Astrocyte (in vitro differentiated cells and primary cell): ENCODE data around the gene DCDC1. TPM values are rescaled to one million over a fixed set of nuclear protein-coding genes. Genes with fewer than 3 reads are reported as not detected.

Experiments
- DNase-seq: peaks from one replicate; pipeline ENCODE4 v3.0.0-alpha.2; 2010; ENCODE audit warnings: low read depth
- FAIRE-seq: peaks from 2 replicates; lab custom pipeline; 2011; peaks lifted over from hg19 to GRCh38; lab: Jason Lieb, UNC
- H2AFZ ChIP-seq: 2 replicates; pipeline ENCODE4 v1.6.0; 2012; ENCODE audit warnings: low read depth, low read length, inconsistent platforms
- H3K27ac ChIP-seq: 2 replicates; pipeline ENCODE4 v1.5.1; 2011; ENCODE audit warnings: low read depth, low read length, inconsistent platforms
- H3K27me3 ChIP-seq: 2 replicates; pipeline ENCODE4 v1.6.0; 2011; ENCODE audit warnings: low read length, inconsistent platforms; ENCODE audit not compliant: insufficient read depth
- H3K36me3 ChIP-seq: 2 replicates; pipeline ENCODE4 v1.5.1; 2011; ENCODE audit warnings: low read length, inconsistent platforms; ENCODE audit not compliant: insufficient read depth
- H3K4me1 ChIP-seq: 2 replicates; pipeline ENCODE4 v1.5.1; 2011; ENCODE audit warnings: low read length, inconsistent platforms; ENCODE audit not compliant: insufficient read depth
- H3K4me2 ChIP-seq: 2 replicates; pipeline ENCODE4 v1.6.0; 2012; ENCODE audit warnings: low read length, inconsistent platforms
- H3K4me3 ChIP-seq: 2 replicates; pipeline ENCODE4 v1.5.1; 2011; ENCODE audit warnings: low read depth, mild to moderate bottlenecking, low read length, inconsistent platforms; ENCODE audit not compliant: insufficient read depth
- H3K79me2 ChIP-seq: 2 replicates; pipeline ENCODE4 v1.6.0; 2012; ENCODE audit warnings: mild to moderate bottlenecking, low read length, inconsistent platforms; ENCODE audit not compliant: insufficient read depth
- H3K9ac ChIP-seq: 2 replicates; pipeline ENCODE4 v1.6.0; 2012; ENCODE audit warnings: mild to moderate bottlenecking, low read length, inconsistent platforms
- H3K9me3 ChIP-seq: 2 replicates; pipeline ENCODE4 v1.5.1; 2012; ENCODE audit warnings: low read depth, mild to moderate bottlenecking, low read length, inconsistent platforms; ENCODE audit not compliant: insufficient read depth
- H4K20me1 ChIP-seq: 2 replicates; pipeline ENCODE4 v1.6.0; 2012; ENCODE audit warnings: low read length, inconsistent platforms; ENCODE audit not compliant: insufficient read depth
- H3K27ac Mint-ChIP-seq: one replicate; pipeline ENCODE4 v1.8.0; 2021; ENCODE audit warnings: mild to moderate bottlenecking, mixed read lengths; ENCODE audit not compliant: unreplicated experiment
- H3K27me3 Mint-ChIP-seq: one replicate; pipeline ENCODE4 v1.8.0; 2021; ENCODE audit warnings: low read depth, mixed read lengths; ENCODE audit not compliant: unreplicated experiment
- H3K36me3 Mint-ChIP-seq: one replicate; pipeline ENCODE4 v1.8.0; 2021; ENCODE audit warnings: low read depth, mixed read lengths; ENCODE audit not compliant: unreplicated experiment
- H3K4me1 Mint-ChIP-seq: one replicate; pipeline ENCODE4 v1.8.0; 2021; ENCODE audit warnings: low read depth, mixed read lengths; ENCODE audit not compliant: unreplicated experiment
- H3K4me3 Mint-ChIP-seq: one replicate; pipeline ENCODE4 v1.8.0; 2021; ENCODE audit warnings: mild to moderate bottlenecking, moderate library complexity, mixed read lengths; ENCODE audit not compliant: unreplicated experiment
- H3K9me3 Mint-ChIP-seq: one replicate; pipeline ENCODE4 v1.8.0; 2021; ENCODE audit warnings: mild to moderate bottlenecking, mixed read lengths; ENCODE audit not compliant: unreplicated experiment
- CTCF ChIP-seq: IDR thresholded peaks from 2 replicates; pipeline ENCODE4 v1.5.1; 2011; ENCODE audit warnings: low read depth, mild to moderate bottlenecking, inconsistent platforms, low read length, moderate library complexity; ENCODE audit not compliant: insufficient read depth
- EZH2 ChIP-seq: IDR thresholded peaks from 2 replicates; pipeline ENCODE4 v1.6.1; 2012; ENCODE audit warnings: mild to moderate bottlenecking, low read length, inconsistent platforms; ENCODE audit not compliant: insufficient read depth
- total RNA-seq: library from RNA; stranded (reverse); gene quantifications from 2 replicates; pipeline ENCODE4 v1.2.1, GENCODE V29; 2021

The DCDC1 gene
- total RNA-seq, 1 donor from 2014 or later: 1.4 TPM

DNA sequence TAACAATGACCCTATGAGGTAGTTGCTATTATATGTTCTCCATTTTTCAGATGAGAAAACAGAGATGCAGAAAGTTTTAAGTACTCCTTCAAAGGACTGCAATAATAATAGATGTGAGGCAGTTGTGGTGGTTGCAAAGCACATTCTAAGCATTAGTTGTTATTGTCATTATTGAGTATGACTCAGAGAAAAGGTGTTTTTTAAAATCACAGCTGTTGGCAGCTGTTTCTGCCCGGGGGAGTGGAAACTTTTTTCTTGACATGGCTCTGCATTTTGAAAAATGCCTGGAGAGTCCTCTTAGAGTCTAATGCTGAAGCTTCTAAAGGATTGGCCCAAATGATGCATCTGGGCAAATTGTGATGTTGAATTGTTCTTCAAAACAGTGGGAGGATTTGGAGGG lies 538.9 kb downstream of the DCDC1 start:
- no peak overlapping the region for H2AFZ ChIP-seq
- no peaks in the 10 kb centered on the region for H3K36me3 Mint-ChIP-seq
- H3K4me1 ChIP-seq: no peaks in the 10 kb centered on the region
- no peak overlapping the region for H3K27ac Mint-ChIP-seq
- no peak overlapping the region for H3K4me3 ChIP-seq
- TF ChIP-seq CTCF (no peak), EZH2 (no peak)
- FAIRE-seq (no peak), DNase-seq (no peak)
- H3K4me1 Mint-ChIP-seq: peaks cover 9% of the 10 kb centered on the region
- H3K27me3 ChIP-seq: no peaks in the 10 kb centered on the region
- no peaks in the 10 kb centered on the region for H3K79me2 ChIP-seq
- no peaks in the 10 kb centered on the region for H3K9me3 ChIP-seq
- no peak overlapping the region for H3K4me3 Mint-ChIP-seq
- no peaks in the 10 kb centered on the region for H3K9me3 Mint-ChIP-seq
- no peaks in the 10 kb centered on the region for H3K36me3 ChIP-seq
- H3K27me3 Mint-ChIP-seq: peaks cover 4% of the 10 kb centered on the region
- no peak overlapping the region for H3K4me2 ChIP-seq
- H3K27ac ChIP-seq: no peak overlapping the region
- no peak overlapping the region for H3K9ac ChIP-seq
- no peaks in the 10 kb centered on the region for H4K20me1 ChIP-seq

DNA sequence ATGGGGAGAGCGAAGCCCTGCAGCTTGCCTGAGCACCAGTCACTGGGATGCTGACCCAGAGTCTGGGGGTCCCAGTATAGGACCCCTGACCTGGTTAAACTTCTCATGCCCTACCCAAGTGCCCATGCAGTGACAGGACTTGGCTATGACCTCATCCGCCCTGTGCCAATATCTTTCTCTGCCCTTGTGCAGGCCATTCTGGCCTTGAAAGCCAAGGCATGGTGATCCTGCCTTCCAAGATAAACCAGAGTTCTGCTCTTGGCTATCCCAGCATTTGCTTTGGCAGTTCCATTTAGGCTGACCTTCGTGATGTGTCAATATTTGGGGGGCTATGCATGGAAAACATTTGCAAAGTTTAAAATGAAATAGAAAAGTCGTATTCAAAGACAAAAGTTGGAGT lies 542.6 kb downstream of the DCDC1 start:
- no peak for TF ChIP-seq CTCF
- Mint-ChIP-seq H3K36me3 (no peaks in the 10 kb centered on the region), H3K4me3 (no peak overlapping the region), H3K4me1 (peaks cover 9% of the 10 kb centered on the region), H3K9me3 (no peaks in the 10 kb centered on the region), H3K27me3 (no peaks in the 10 kb centered on the region), H3K27ac (no peak overlapping the region)
- no peaks in the 10 kb centered on the region for H3K27me3 ChIP-seq
- no peaks in the 10 kb centered on the region for H3K4me1 ChIP-seq
- H3K79me2 ChIP-seq: no peaks in the 10 kb centered on the region
- FAIRE-seq (no peak), DNase-seq (no peak)
- no peak overlapping the region for H3K4me3 ChIP-seq
- no peaks in the 10 kb centered on the region for H4K20me1 ChIP-seq
- no peak overlapping the region for H3K4me2 ChIP-seq
- no peak overlapping the region for H3K27ac ChIP-seq
- no peak overlapping the region for H3K9ac ChIP-seq
- H3K36me3 ChIP-seq: no peaks in the 10 kb centered on the region
- H2AFZ ChIP-seq: no peak overlapping the region
- no peaks in the 10 kb centered on the region for H3K9me3 ChIP-seq

GRCh38 chr11:30825723-30826122 lies 543.8 kb downstream of the DCDC1 start:
- no peaks in the 10 kb centered on the region for H3K36me3 Mint-ChIP-seq

More at GRCh38 chr11:30825723-30826122, 543.8 kb downstream of the DCDC1 start:
- Histone ChIP-seq H4K20me1 (no peaks in the 10 kb centered on the region), H2AFZ (no peak overlapping the region), H3K27ac (no peak overlapping the region), H3K9ac (no peak overlapping the region), H3K4me2 (no peak overlapping the region), H3K79me2 (no peaks in the 10 kb centered on the region), H3K4me3 (no peak overlapping the region), H3K9me3 (no peaks in the 10 kb centered on the region), H3K36me3 (no peaks in the 10 kb centered on the region), H3K4me1 (no peaks in the 10 kb centered on the region), H3K27me3 (no peaks in the 10 kb centered on the region)
- H3K9me3 Mint-ChIP-seq: no peaks in the 10 kb centered on the region
- no peak overlapping the region for H3K27ac Mint-ChIP-seq
- no peak overlapping the region for H3K4me3 Mint-ChIP-seq
- DNase-seq: no peak
- H3K27me3 Mint-ChIP-seq: no peaks in the 10 kb centered on the region
- no peak for FAIRE-seq
- peaks cover 6% of the 10 kb centered on the region for H3K4me1 Mint-ChIP-seq
- no peak for TF ChIP-seq EZH2
- TF ChIP-seq CTCF: no peak
